IMR-90 (cell line): Measurements from ENCODE around the gene COL13A1.

Experiments used
- BHLHE40 ChIP-seq: fragments of 150-350 bp; IDR thresholded peaks from 2 replicates; pipeline ENCODE4 v1.6.1; 2016; ENCODE audit warnings: mild to moderate bottlenecking, low read depth, low read length
- CTCF ChIP-seq: conservative IDR thresholded peaks from 2 replicates; pipeline ENCODE4 v1.5.1; 2012; ENCODE audit warnings: mild to moderate bottlenecking, low read depth, low read length, improper control_type of control experiment
- RCOR1 ChIP-seq: IDR thresholded peaks from 2 replicates; pipeline ENCODE4 v1.6.1; 2012; ENCODE audit warnings: mild to moderate bottlenecking, low read length, improper control_type of control experiment; ENCODE audit not compliant: insufficient replicate concordance

GRCh38 chr10:69803809-69804208 is 2.1 kb downstream of the COL13A1 start:
- TF ChIP-seq RCOR1 (no peak), CTCF (no peak), BHLHE40 (no peak)
